GM19468 (cell line): Measurements from ENCODE around the gene DNAJB8.

ENCODE experiments used
- ATAC-seq: cut with Tn5 transposase; IDR thresholded peaks from one replicate; pipeline ENCODE4 v1.9.1; 2021; ENCODE audit warnings: mild to moderate bottlenecking, moderate library complexity, moderate number of reproducible peaks; ENCODE audit not compliant: unreplicated experiment; ENCODE audit errors: extremely low read depth

DNAJB8 gene

GRCh38 chr3:128466840-128467541, at the start of gene DNAJB8:
TSS of gene DNAJB8 (minus strand) at chr3:128466890. CDS start at chr3:128463245, 3,645 bp downstream.
- ATAC-seq = no peak

GRCh38 chr3:128515967-128516366, 49.3 kb upstream of the DNAJB8 start:
- no peak for ATAC-seq

- ATAC-seq = no peak
Measured at GRCh38 chr3:128508852-128509251, 42.2 kb upstream of the DNAJB8 start.

- ATAC-seq = no peak
Measured at GRCh38 chr3:128506754-128507153, 40.1 kb upstream of the DNAJB8 start.

DNA sequence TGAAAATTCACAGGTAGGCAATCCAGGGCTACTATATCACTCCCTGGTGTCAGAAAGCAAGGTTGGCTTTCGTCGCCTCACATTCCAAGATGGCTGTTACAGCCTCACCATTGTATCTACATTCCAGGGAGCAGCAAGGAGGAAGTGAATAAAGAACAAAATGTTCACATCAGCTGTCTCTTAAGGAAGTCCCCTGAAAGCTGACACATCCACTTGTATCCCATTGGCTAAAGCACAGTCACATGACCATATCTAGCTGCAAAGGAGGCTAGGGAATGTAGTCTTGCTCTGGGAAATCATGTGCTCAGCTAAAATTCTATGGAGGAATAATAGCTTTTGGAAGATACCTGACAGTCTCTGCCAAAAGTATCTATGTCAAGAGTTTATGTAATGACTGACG, 39.1 kb upstream of the DNAJB8 start:
- ATAC-seq = no peak

- ATAC-seq = no peak
Measured at GRCh38 chr3:128504963-128505730, 38.5 kb upstream of the DNAJB8 start.

- ATAC-seq = no peak
Measured at GRCh38 chr3:128504533-128504915, 37.8 kb upstream of the DNAJB8 start.

DNA sequence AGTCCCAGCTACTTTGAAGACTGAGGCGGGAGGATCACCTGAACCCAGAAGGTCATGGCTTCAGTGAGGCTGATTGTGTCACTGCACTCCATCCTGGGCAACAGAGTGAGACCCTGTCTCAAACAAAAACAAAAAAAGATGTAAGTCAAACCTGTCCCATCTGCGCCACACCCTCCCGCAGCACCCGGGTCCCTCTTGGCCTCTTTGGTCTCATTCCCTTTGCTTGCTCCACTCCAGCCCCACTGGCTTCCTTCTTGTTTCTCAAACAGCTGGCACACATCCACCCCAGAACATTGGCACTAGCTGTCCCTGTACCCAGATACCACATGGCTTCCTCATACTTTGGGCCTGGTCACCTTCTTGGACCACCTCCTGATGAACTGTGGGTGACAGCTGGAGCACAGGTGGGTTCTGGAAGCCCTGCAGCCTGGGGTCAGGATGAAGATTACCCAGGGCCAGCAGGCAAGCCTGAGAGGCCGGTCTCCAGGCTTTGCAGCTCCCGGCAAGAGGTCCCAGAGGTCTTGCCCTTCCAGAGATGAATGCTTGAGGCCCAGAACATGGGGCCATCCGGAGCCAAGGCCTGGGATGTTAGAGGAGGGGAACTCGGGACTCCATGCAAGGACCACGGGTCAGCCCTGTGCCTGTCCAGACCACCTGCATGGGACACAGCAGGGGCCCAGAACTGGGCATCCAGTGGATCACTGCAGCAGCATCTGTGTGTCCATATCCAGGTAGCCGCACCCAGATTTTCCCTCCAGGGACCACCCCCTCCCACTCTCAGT, 37.3 kb upstream of the DNAJB8 start:
- ATAC-seq = no peak

DNA sequence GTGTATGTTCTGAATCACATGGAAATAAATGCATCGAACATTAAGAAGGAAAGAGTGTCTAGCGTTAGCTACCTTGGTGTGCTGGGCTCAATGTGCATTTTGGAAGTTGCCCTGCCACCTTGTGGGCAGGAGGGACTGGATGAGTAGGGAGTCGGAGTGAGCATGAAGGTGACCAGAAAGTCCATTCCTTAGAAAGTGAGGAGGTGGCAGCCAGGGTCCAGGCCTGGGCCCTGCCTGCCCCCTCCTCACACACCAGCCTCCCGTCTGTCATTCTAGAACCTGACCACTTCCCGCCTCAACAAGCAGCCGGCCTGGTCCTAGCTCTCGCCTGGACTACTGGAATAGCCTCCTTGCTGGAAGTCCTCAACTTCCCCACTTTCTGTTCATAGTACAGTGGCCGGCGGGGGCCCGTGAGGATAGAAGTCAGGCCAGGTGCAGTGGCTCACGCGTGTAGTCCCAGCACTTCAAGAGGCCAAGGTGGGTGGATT, 36.5 kb upstream of the DNAJB8 start:
- ATAC-seq = no peak

GRCh38 chr3:128502712-128503111, 36.0 kb upstream of the DNAJB8 start:
- ATAC-seq = no peak

- ATAC-seq = no peak
Measured at GRCh38 chr3:128501431-128501830, 34.7 kb upstream of the DNAJB8 start.

DNA sequence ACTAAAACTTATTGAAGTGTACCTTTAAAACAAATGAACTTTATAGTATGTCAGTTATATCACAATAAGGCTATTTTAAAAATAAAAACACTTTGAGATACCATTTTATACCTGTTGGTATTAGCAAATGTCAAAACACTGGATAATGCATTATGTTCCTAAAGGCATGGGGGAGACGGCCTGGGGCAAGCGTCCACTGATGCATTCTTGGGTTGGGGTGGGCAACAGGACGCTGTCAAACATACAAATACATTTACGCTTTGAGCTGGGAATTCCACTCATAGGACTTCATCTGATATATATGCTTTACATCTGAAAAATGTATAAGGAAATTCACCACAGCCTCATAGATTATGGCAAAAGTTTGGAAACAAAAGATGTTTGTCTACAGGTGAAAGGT, 33.9 kb upstream of the DNAJB8 start:
- no peak for ATAC-seq

DNA sequence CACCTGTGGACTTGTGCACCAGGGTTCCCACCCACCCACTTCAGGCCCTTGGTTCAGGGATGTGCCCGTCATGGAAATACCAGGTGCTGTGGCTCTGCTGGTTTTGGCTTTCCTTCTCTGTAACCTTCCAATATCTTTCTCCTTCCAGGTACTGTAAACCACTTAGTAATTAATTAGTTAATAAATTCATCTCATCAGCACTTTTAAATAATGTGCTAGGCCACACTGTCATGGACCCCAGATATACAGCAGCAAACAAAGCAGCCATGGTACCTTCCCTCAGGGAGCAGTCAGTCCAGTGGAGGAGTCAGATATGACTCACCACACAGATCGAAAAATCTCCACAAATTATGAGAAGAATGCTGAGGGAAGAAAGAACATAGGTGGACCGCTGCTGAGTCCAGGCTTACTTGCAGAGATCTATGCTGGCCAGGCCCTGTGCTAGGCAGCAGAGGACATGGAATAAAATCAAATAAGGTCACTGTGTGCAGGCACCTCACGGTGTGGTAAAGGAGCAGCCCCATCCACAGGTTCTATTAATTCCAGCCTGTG, 33.1 kb upstream of the DNAJB8 start:
- ATAC-seq = no peak

DNA sequence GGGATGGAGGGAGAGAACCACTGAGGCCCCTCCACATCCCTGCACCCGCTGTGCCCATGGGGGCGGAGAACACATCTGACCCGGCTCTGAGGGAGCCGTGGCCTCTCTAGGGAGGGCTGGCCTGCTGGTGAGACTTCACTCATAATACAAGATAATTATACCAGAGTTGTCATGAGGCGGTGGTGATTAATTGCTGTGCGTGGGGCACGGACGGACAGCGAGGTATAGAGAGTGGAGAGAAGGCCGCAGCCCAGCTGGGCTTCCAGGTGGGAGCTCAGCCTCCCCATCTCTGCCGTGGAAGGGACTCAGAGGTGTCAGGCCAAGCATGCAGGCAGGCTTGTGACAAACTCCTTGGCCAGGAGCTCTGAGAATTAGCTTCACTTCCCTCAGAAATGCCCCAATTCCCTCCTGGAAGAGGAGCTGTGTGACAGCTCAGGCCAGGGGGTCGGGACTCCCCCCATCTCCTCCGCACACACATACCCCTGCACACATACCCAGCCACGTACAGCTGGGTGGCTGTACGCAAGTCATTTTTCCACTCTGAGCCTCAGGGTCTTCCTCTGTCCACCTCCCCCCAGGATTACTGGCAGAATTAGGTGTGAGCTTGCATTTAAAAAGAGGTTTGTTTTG, 32.3 kb upstream of the DNAJB8 start:
- ATAC-seq = no peak

GRCh38 chr3:128498127-128498626, 31.5 kb upstream of the DNAJB8 start:
- no peak for ATAC-seq

DNA sequence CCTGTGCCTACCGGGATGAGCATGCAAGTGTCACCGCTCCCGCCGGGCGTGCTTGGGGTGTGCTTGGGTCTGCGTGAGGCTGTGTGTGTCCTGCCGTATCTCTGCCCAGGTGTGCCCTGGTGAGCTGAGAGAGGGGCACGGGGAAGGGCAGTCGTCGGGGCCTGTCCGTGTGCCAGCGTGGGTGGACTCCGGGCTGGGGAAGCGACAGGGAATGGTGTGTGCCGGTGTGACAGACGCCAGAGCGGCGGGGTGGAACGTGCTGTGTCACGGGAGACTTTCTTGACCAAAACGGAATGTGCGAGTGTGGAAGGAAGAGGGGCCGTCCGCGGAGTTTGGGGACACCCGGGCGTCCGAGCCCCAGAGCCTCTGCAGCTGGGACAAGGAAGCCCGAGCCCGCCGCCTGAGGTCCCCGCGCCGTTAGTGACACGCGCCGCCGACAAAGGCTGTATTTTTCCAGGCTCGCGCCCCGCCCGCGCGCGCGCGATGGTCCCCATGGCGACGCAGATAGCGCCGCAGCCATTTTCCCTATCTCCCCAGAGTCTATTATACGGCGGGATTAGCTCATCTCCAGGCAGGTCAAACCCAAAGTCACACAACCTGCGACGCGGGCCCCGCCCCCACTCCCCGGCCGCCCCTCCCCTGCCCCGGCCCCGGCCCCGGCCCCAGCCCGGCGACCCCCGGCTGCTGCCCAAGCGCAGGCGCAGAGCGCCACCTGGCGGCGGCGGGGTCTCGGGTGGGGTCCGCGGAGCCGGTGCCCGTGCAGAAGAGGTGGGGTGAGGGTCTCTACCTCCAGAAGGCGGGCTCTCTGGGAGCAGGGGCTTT, 30.8 kb upstream of the DNAJB8 start:
- ATAC-seq = no peak

- no peak for ATAC-seq
Measured at GRCh38 chr3:128496602-128497304, 30.1 kb upstream of the DNAJB8 start.

DNA sequence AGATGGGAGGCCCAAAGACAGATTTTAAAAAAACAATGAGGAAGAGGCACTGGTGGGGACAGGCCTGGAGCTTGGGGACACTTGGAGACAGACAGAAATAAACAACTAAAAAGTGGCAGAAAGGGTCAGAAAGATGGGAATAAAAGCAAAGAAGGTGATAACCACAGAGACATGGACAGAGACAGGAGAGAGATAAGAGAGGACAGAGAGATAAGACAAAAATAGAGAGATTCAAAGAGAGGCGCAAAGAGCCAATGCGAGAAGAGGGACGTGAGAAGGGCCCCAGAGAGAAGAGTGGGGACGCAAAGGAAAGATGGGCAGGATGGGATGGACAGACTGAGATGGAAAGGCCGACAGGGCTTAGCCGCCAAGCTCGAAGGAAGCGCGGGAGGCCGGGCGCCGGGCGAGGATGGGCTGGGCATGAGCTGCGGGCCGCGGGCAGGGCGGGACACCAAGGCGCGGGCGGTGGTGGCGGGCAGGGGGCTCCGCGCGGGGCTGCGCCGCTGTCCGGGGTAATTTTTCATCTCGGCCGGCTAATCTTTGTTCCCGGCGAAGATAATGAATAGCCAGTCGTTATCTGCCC, 29.4 kb upstream of the DNAJB8 start:
- no peak for ATAC-seq
